GM23338 (cell line): ENCODE data around the gene RGS7. TPM values are rescaled to one million over a fixed set of nuclear protein-coding genes. Genes with fewer than 3 reads are reported as not detected.

Experiments
- ATAC-seq: fragments of 200-7000 bp; cut with Tn5 transposase; 3 replicates; pipeline ENCODE4 v1.9.1; 2020
- DNase-seq: peaks from one replicate; pipeline ENCODE4 v3.0.0-alpha.2; 2015; ENCODE audit warnings: low spot score
- H2AFZ ChIP-seq: fragments of 200-600 bp; sonication (generic); 2 replicates; pipeline ENCODE4 v1.8.0; 2016; ENCODE audit warnings: antibody characterized with exemption, mild to moderate bottlenecking, moderate library complexity
- H3F3A ChIP-seq: fragments of 200-600 bp; sonication (generic); replicated peaks from 2 replicates; pipeline ENCODE4 v1.8.0; 2017; ENCODE audit warnings: antibody characterized with exemption, mixed run types, low read depth
- H3K27ac ChIP-seq: fragments of 200-600 bp; sonication (generic); 2 replicates; pipeline ENCODE4 v1.6.1; 2016; ENCODE audit warnings: low read depth
- H3K27me3 ChIP-seq: fragments of 200-600 bp; sonication (generic); 2 replicates; pipeline ENCODE4 v1.8.0; 2016; ENCODE audit warnings: mild to moderate bottlenecking, mixed run types, moderate library complexity; ENCODE audit not compliant: insufficient read depth
- H3K36me3 ChIP-seq: fragments of 200-600 bp; sonication (generic); 2 replicates; pipeline ENCODE4 v1.8.0; 2016; ENCODE audit warnings: mild to moderate bottlenecking; ENCODE audit not compliant: insufficient read depth
- H3K4me1 ChIP-seq: fragments of 200-600 bp; sonication (generic); 2 replicates; pipeline ENCODE4 v1.8.0; 2016; ENCODE audit warnings: mild to moderate bottlenecking, moderate library complexity; ENCODE audit not compliant: insufficient read depth
- H3K4me2 ChIP-seq: fragments of 200-600 bp; sonication (generic); 2 replicates; pipeline ENCODE4 v1.7.1; 2017; ENCODE audit warnings: mixed run types
- H3K4me3 ChIP-seq: fragments of 200-600 bp; sonication (generic); 2 replicates; pipeline ENCODE4 v1.6.1; 2016; ENCODE audit warnings: mixed run types
- H3K79me2 ChIP-seq: fragments of 200-600 bp; sonication (generic); replicated peaks from 2 replicates; pipeline ENCODE4 v1.8.0; 2017; ENCODE audit warnings: mild to moderate bottlenecking; ENCODE audit not compliant: insufficient read depth
- H3K9me2 ChIP-seq: fragments of 200-600 bp; sonication (generic); 2 replicates; pipeline ENCODE4 v1.8.0; 2017; ENCODE audit not compliant: insufficient read depth
- H4K20me1 ChIP-seq: fragments of 200-600 bp; sonication (generic); replicated peaks from 2 replicates; pipeline ENCODE4 v1.8.0; 2017; ENCODE audit warnings: mild to moderate bottlenecking; ENCODE audit not compliant: insufficient read depth
- H3K27ac Mint-ChIP-seq: 2 replicates; pipeline ENCODE4 v1.8.0; 2020; ENCODE audit warnings: inconsistent platforms, mild to moderate bottlenecking, moderate library complexity, mixed read lengths
- H3K27me3 Mint-ChIP-seq: 3 replicates; pipeline ENCODE4 v1.8.0; 2022; ENCODE audit warnings: low read depth, mild to moderate bottlenecking, moderate library complexity, mixed read lengths, inconsistent platforms; ENCODE audit not compliant: insufficient read depth, poor library complexity
- H3K36me3 Mint-ChIP-seq: 3 replicates; pipeline ENCODE4 v1.8.0; 2021; ENCODE audit warnings: low read depth, mild to moderate bottlenecking, inconsistent platforms, moderate library complexity, mixed read lengths
- H3K4me1 Mint-ChIP-seq: 3 replicates; pipeline ENCODE4 v1.8.0; 2020; ENCODE audit warnings: mild to moderate bottlenecking, inconsistent platforms, mixed read lengths
- H3K4me3 Mint-ChIP-seq: 3 replicates; pipeline ENCODE4 v1.8.0; 2021; ENCODE audit warnings: moderate library complexity, mild to moderate bottlenecking, inconsistent platforms, mixed read lengths
- H3K9me3 Mint-ChIP-seq: 3 replicates; pipeline ENCODE4 v1.8.0; 2020; ENCODE audit warnings: moderate library complexity, mild to moderate bottlenecking, inconsistent platforms, mixed read lengths
- CREB1 ChIP-seq: fragments of 250-450 bp; sonication (Bioruptor Pico); IDR thresholded peaks from 2 replicates; pipeline ENCODE4 v1.5.0; 2020; ENCODE audit warnings: low read depth, mild to moderate bottlenecking, moderate library complexity
- CTCF ChIP-seq, 2 experiments: fragments of 200-600 bp in 1 of 2; sonication (generic) in 1 of 2; conservative IDR thresholded peaks; 2 replicates each; pipeline versions ENCODE4 v1.5.1 to v1.6.1; 2016 to 2017; ENCODE audit warnings: antibody characterized with exemption in 2 of 2, low read depth in 2 of 2, mild to moderate bottlenecking in 2 of 2, moderate library complexity in 1 of 2
- ETS1 ChIP-seq: IDR thresholded peaks from 2 replicates; pipeline ENCODE4 v1.6.1; 2016; ENCODE audit warnings: antibody characterized with exemption
- EZH2 ChIP-seq: fragments of 200-600 bp; sonication (generic); IDR thresholded peaks from one replicate; pipeline ENCODE4 v1.8.0; 2017; ENCODE audit warnings: antibody characterized with exemption, mild to moderate bottlenecking, low read depth; ENCODE audit not compliant: unreplicated experiment
- EZH2phosphoT487 ChIP-seq: fragments of 200-600 bp; sonication (generic); IDR thresholded peaks from one replicate; pipeline ENCODE4 v1.8.1; 2018; ENCODE audit warnings: antibody characterized with exemption; ENCODE audit not compliant: unreplicated experiment
- JUNB ChIP-seq: IDR thresholded peaks from one replicate; pipeline ENCODE4 v1.6.1; 2016; ENCODE audit warnings: antibody characterized with exemption; ENCODE audit not compliant: unreplicated experiment
- NANOG ChIP-seq: IDR thresholded peaks from 2 replicates; pipeline ENCODE4 v1.6.1; 2016; ENCODE audit warnings: antibody characterized with exemption, borderline replicate concordance
- POLR2AphosphoS5 ChIP-seq: IDR thresholded peaks from 2 replicates; pipeline ENCODE4 v1.6.1; 2016; ENCODE audit warnings: antibody characterized with exemption, low read depth
- REST ChIP-seq: IDR thresholded peaks from one replicate; pipeline ENCODE4 v1.6.1; 2018; ENCODE audit warnings: antibody characterized with exemption; ENCODE audit not compliant: unreplicated experiment
- STAT1 ChIP-seq: IDR thresholded peaks from one replicate; pipeline ENCODE4 v1.6.1; 2016; ENCODE audit warnings: antibody characterized with exemption; ENCODE audit not compliant: unreplicated experiment
- ZNF114 ChIP-seq: fragments of 250-450 bp; sonication (Bioruptor Pico); IDR thresholded peaks from 2 replicates; pipeline ENCODE4 v1.5.0; 2020; ENCODE audit warnings: mild to moderate bottlenecking, moderate library complexity
- ZNF331 ChIP-seq: fragments of 250-450 bp; sonication (Bioruptor Pico); IDR thresholded peaks from 2 replicates; pipeline ENCODE4 v1.5.0; 2020; ENCODE audit warnings: low read depth, mild to moderate bottlenecking, moderate library complexity
- ZNF462 ChIP-seq: fragments of 250-450 bp; sonication (Bioruptor Pico); IDR thresholded peaks from 2 replicates; pipeline ENCODE4 v1.5.0; 2020; ENCODE audit warnings: mild to moderate bottlenecking, moderate library complexity
- polyA plus RNA-seq: library from polyadenylated mRNA; unstranded; fragments of >200 nt; fragmentation: Nextera tagmentation; extraction: Ambion mirVana; gene quantifications from 2 replicates; pipeline ENCODE4 v1.2.1, GENCODE V29; 2016
- total RNA-seq: library from RNA; depleted of rRNA; stranded (reverse); fragments of >200 nt; shearing (Covaris generic); gene quantifications from 2 replicates; pipeline ENCODE4 v1.2.3, GENCODE V29; 2014

The RGS7 gene
- total and polyA plus RNA-seq, 2 experiments from 2014 or later = 2.0 to 2.2 TPM

- Mint-ChIP-seq H3K9me3 (no peaks in the 10 kb centered on the region; the same call in 2 of the 3 replicates), H3K27ac (no peak overlapping the region), H3K27me3 (peaks cover 2% of the 10 kb centered on the region), H3K36me3 (no peaks in the 10 kb centered on the region), H3K4me1 (peaks cover 14% of the 10 kb centered on the region), H3K4me3 (no peak overlapping the region)
- peak overlapping the region; percentile 74; the same call in 1 of the 2 replicates for H2AFZ ChIP-seq
- H3K27me3 ChIP-seq = no peaks in the 10 kb centered on the region
- no peaks in the 10 kb centered on the region for H3K79me2 ChIP-seq
- H3K36me3 ChIP-seq = no peaks in the 10 kb centered on the region
- DNase-seq (no peak), ATAC-seq (no peak)
- no peak overlapping the region for H3K4me3 ChIP-seq
- peaks cover 6% of the 10 kb centered on the region for H3K4me1 ChIP-seq
- no peaks in the 10 kb centered on the region for H3F3A ChIP-seq
- H3K4me2 ChIP-seq = no peak overlapping the region
- TF ChIP-seq JUNB = no peak
- no peak for TF ChIP-seq ZNF114 (CRISPR knock-in tag)
- no peak for TF ChIP-seq CREB1
- TF ChIP-seq POLR2AphosphoS5 = no peak
- TF ChIP-seq ZNF331 = no peak
- no peak for TF ChIP-seq REST
- no peak for TF ChIP-seq STAT1
- no peak for TF ChIP-seq EZH2
- no peak for TF ChIP-seq CTCF (conservative IDR thresholded peaks at IDR 0.05; ENCODE audit: low read depth in 2 of 2)
- no peak for TF ChIP-seq NANOG
- no peak for TF ChIP-seq ETS1
- TF ChIP-seq ZNF462 (CRISPR knock-in tag) = no peak
- TF ChIP-seq EZH2phosphoT487 = no peak
- no peaks in the 10 kb centered on the region for H4K20me1 ChIP-seq
- peaks cover 5% of the 10 kb centered on the region; the same call in 1 of the 2 replicates for H3K9me2 ChIP-seq
- H3K27ac ChIP-seq = no peak overlapping the region
These were observed 593.2 kb downstream of the RGS7 start for GRCh38 chr1:240763771-240764170.
